IMR-90 (cell line): ENCODE results near the gene HADHB. TPM values are rescaled to one million over a fixed set of nuclear protein-coding genes. Genes with fewer than 3 reads are reported as not detected.

Source experiments
- ATAC-seq: fragments of 200-7000 bp; cut with Tn5 transposase; 2 replicates; pipeline ENCODE4 v1.9.1; 2020; ENCODE audit warnings: low read depth, mild to moderate bottlenecking, moderate library complexity
- BruUV-seq: library from RNA; stranded (reverse); fragments of 400-500 nt; replicated peaks from 2 replicates; lab custom pipeline; 2021; lab: Mats Ljungman, UMichigan
- CTCF ChIA-PET: fragments of 300-600 bp; formaldehyde crosslinking; extraction: SDS; loops from one replicate; lab custom pipeline; 2021; ENCODE audit warnings: antibody characterized with exemption; lab: Yijun Ruan, JAX
- POLR2A ChIA-PET: fragments of 300-600 bp; sonication (Branson Sonifier 250); formaldehyde crosslinking; loops from one replicate; lab custom pipeline; 2022; ENCODE audit warnings: antibody characterized with exemption; ENCODE audit not compliant: unreplicated experiment; lab: Charles Lee
- DNase-seq: peaks from one replicate; pipeline ENCODE4 v3.0.0; 2013
- H2AFZ ChIP-seq: replicated peaks from 2 replicates; pipeline ENCODE3; 2013; ENCODE audit warnings: low read length, mild to moderate bottlenecking; ENCODE audit not compliant: poor library complexity
- H2AK5ac ChIP-seq: 2 replicates; pipeline ENCODE4 v1.6.1; 2013; ENCODE audit warnings: low read depth, low read length, inconsistent platforms
- H2AK9ac ChIP-seq: replicated peaks from 2 replicates; pipeline ENCODE3; 2013; ENCODE audit warnings: mild to moderate bottlenecking, low read depth, low read length, moderate library complexity; ENCODE audit not compliant: poor library complexity
- H2BK120ac ChIP-seq: 2 replicates; pipeline ENCODE4 v1.6.1; 2013; ENCODE audit warnings: low read depth, low read length, inconsistent platforms
- H2BK15ac ChIP-seq: 3 replicates; pipeline ENCODE4 v1.6.1; 2013; ENCODE audit warnings: low read depth, low read length, inconsistent platforms
- H2BK20ac ChIP-seq: 2 replicates; pipeline ENCODE4 v1.6.1; 2013; ENCODE audit warnings: low read depth, mild to moderate bottlenecking, inconsistent platforms, low read length, moderate library complexity
- H2BK5ac ChIP-seq: 2 replicates; pipeline ENCODE4 v1.6.1; 2013; ENCODE audit warnings: mild to moderate bottlenecking, low read depth, low read length, inconsistent platforms; ENCODE audit not compliant: poor library complexity, severe bottlenecking
- H3K14ac ChIP-seq: replicated peaks from 2 replicates; pipeline ENCODE4 v1.6.1; 2013; ENCODE audit warnings: low read depth, low read length, inconsistent platforms
- H3K18ac ChIP-seq: 2 replicates; pipeline ENCODE4 v1.6.1; 2013; ENCODE audit warnings: low read depth, low read length, control low read depth
- H3K23ac ChIP-seq: 2 replicates; pipeline ENCODE4 v1.6.1; 2013; ENCODE audit warnings: low read depth, low read length, inconsistent platforms
- H3K27ac ChIP-seq: 2 replicates; pipeline ENCODE4 v1.5.1; 2013; ENCODE audit warnings: mild to moderate bottlenecking, control low read depth, low read length; ENCODE audit not compliant: insufficient read depth
- H3K27me3 ChIP-seq: 2 replicates; pipeline ENCODE4 v1.6.1; 2013; ENCODE audit warnings: low read length; ENCODE audit not compliant: control insufficient read depth, insufficient read depth
- H3K36me3 ChIP-seq: 2 replicates; pipeline ENCODE4 v1.6.1; 2013; ENCODE audit warnings: low read length, mixed read lengths; ENCODE audit not compliant: control insufficient read depth, insufficient read depth
- H3K4ac ChIP-seq: 2 replicates; pipeline ENCODE4 v1.6.1; 2013; ENCODE audit warnings: low read depth, low read length, inconsistent platforms
- H3K4me1 ChIP-seq: 2 replicates; pipeline ENCODE4 v1.6.1; 2013; ENCODE audit warnings: low read length, mixed read lengths; ENCODE audit not compliant: control insufficient read depth, insufficient read depth
- H3K4me2 ChIP-seq: 2 replicates; pipeline ENCODE4 v1.6.1; 2013; ENCODE audit warnings: low read depth, mild to moderate bottlenecking, control low read depth, low read length, moderate library complexity
- H3K4me3 ChIP-seq: 2 replicates; pipeline ENCODE4 v1.5.1; 2013; ENCODE audit warnings: low read depth, mild to moderate bottlenecking, control low read depth, low read length, moderate library complexity; ENCODE audit not compliant: insufficient read depth
- H3K56ac ChIP-seq: 2 replicates; pipeline ENCODE4 v1.6.1; 2013; ENCODE audit warnings: low read length, inconsistent platforms; ENCODE audit not compliant: insufficient read depth; ENCODE audit errors: extremely low read depth
- H3K79me1 ChIP-seq, 2 experiments: 2 replicates each; pipeline ENCODE4 v1.6.1; 2013; ENCODE audit warnings: low read length in 2 of 2, inconsistent platforms in 1 of 2, low read depth in 1 of 2
- H3K9ac ChIP-seq: 2 replicates; pipeline ENCODE4 v1.6.1; 2013; ENCODE audit warnings: low read depth, low read length, control low read depth
- H3K9me1 ChIP-seq: 2 replicates; pipeline ENCODE4 v1.6.1; 2013; ENCODE audit warnings: low read length, inconsistent platforms; ENCODE audit not compliant: insufficient read depth
- H3K9me3 ChIP-seq: 2 replicates; pipeline ENCODE4 v1.6.1; 2013; ENCODE audit warnings: low read length; ENCODE audit not compliant: control insufficient read depth, insufficient read depth
- H4K20me1 ChIP-seq: 2 replicates; pipeline ENCODE4 v1.6.1; 2013; ENCODE audit warnings: low read length, inconsistent platforms; ENCODE audit not compliant: insufficient read depth
- H4K5ac ChIP-seq: 2 replicates; pipeline ENCODE4 v1.6.1; 2013; ENCODE audit warnings: mild to moderate bottlenecking, low read depth, low read length, control low read depth
- H4K8ac ChIP-seq, 2 experiments: 2 replicates each; pipeline ENCODE4 v1.6.1; 2013; ENCODE audit warnings: low read depth in 2 of 2, low read length in 2 of 2, control low read depth in 1 of 2, inconsistent platforms in 1 of 2
- H4K91ac ChIP-seq: 2 replicates; pipeline ENCODE4 v1.6.1; 2013; ENCODE audit warnings: low read depth, low read length, inconsistent platforms; ENCODE audit not compliant: insufficient read depth
- CEBPB ChIP-seq: IDR thresholded peaks from 2 replicates; pipeline ENCODE4 v1.6.1; 2012; ENCODE audit warnings: low read depth, low read length, improper control_type of control experiment
- FOS ChIP-seq: fragments of 150-350 bp; IDR thresholded peaks from 2 replicates; pipeline ENCODE4 v1.6.1; 2016; ENCODE audit warnings: low read depth, low read length
- MXI1 ChIP-seq: IDR thresholded peaks from 2 replicates; pipeline ENCODE4 v1.6.1; 2012; ENCODE audit warnings: low read depth, mild to moderate bottlenecking, low read length, moderate library complexity, borderline replicate concordance
- POLR2A ChIP-seq: IDR thresholded peaks from 2 replicates; pipeline ENCODE4 v1.6.1; 2012; ENCODE audit warnings: mild to moderate bottlenecking, low read depth, low read length
- RAD21 ChIP-seq: IDR thresholded peaks from 2 replicates; pipeline ENCODE4 v1.6.1; 2012; ENCODE audit warnings: low read length, improper control_type of control experiment
- RCOR1 ChIP-seq: IDR thresholded peaks from 2 replicates; pipeline ENCODE4 v1.6.1; 2012; ENCODE audit warnings: mild to moderate bottlenecking, low read length, improper control_type of control experiment; ENCODE audit not compliant: insufficient replicate concordance
- RFX5 ChIP-seq: IDR thresholded peaks from 2 replicates; pipeline ENCODE4 v1.8.0; 2012; ENCODE audit warnings: low read depth, mild to moderate bottlenecking, low read length, moderate library complexity
- SMC3 ChIP-seq: fragments of 150-350 bp; IDR thresholded peaks from 2 replicates; pipeline ENCODE4 v1.6.1; 2016; ENCODE audit warnings: low read depth, mild to moderate bottlenecking, antibody characterized with exemption, low read length, moderate library complexity
- WGBS, 2 experiments: methylation state at CpG; one replicate each; pipeline versions ENCODE4 v1.1.5 to v1.1.7; 2013; ENCODE audit warnings: missing lambda C conversion rate in 2 of 2; ENCODE audit not compliant: insufficient read length in 1 of 2; ENCODE audit errors: extremely low coverage in 2 of 2; 5-methylcytosine and 5-hydroxymethylcytosine counted together
- dilution Hi-C: fragments of 300-500 bp; cut with HindIII; formaldehyde crosslinking; loops from one replicate; pipeline ENCODE4 v1.14.3; 2018; ENCODE audit warnings: low sequenced_read_pairs; ENCODE audit not compliant: unreplicated experiment
- in situ Hi-C: fragments of 300-500 bp; cut with MboI; formaldehyde crosslinking; loops from 3 replicates; pipeline ENCODE4 v1.14.3; 2019; ENCODE audit warnings: low sequenced_read_pairs, inconsistent platforms, mixed read lengths
- intact Hi-C: fragments of 100-400 bp; cut with micrococcal nuclease; formaldehyde crosslinking; loops from 2 replicates; pipeline ENCODE4 v1.10.0; 2022
- polyA plus RNA-seq, 3 experiments: library from polyadenylated mRNA; depleted of rRNA; stranded (reverse); fragments of >200 nt; gene quantifications; 2 replicates each; pipeline ENCODE4 v1.2.3, GENCODE V29; 2012; ENCODE audit warnings: low replicate concordance in 1 of 3
- total RNA-seq: library from RNA; depleted of rRNA; stranded (reverse); fragments of >200 nt; gene quantifications from 2 replicates; pipeline ENCODE4 v1.2.3, GENCODE V29; 2012
- TF ChIP-seq, protein P1 (sequence below): conservative IDR thresholded peaks from 2 replicates; pipeline ENCODE4 v1.5.1; 2012; ENCODE audit warnings: mild to moderate bottlenecking, low read depth, low read length, improper control_type of control experiment

HADHB gene
- total and polyA plus RNA-seq, 2 of the 4 experiments (the other 2 are of a cell fraction), result 67.9 to 79.8 TPM

DNA sequence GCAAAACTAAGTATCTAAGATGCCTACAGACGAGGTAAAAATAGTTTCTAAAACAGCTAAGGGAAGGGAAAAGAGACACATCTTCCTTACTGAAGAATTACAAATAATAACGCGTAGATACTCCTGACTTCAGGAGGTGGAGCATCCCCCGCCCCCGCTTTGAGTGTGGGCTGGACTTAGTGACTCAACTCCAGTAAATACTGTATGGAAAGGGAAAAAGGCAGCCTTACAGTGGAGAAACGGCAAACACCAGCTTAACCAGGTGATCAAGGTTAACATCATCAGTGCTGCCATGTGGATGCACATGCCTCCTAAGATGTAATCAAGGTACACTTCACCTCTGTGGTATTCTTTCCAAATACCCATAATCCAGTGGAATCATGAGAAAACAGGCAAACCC, 47.9 kb downstream of the HADHB start:
- no peak overlapping the region for H3K56ac ChIP-seq
- no peak overlapping the region for H4K8ac ChIP-seq
- 0 out of 2 replicates have a peak, but pooled peaks cover 2% of the 10 kb centered on the region for H3K9me1 ChIP-seq
- no peaks in the 10 kb centered on the region for H3K9me3 ChIP-seq
- no TSS peak for BruUV-seq
- intact Hi-C loops (no loop called here), dilution Hi-C loops (no loop called here), in situ Hi-C loops (no loop called here)
- no peak overlapping the region for H2BK120ac ChIP-seq
- H2BK15ac ChIP-seq, result no peak overlapping the region
- no peak overlapping the region for H3K4me2 ChIP-seq
- H3K9ac ChIP-seq, result no peak overlapping the region
- no peak overlapping the region for H3K14ac ChIP-seq
- H3K36me3 ChIP-seq, result peaks cover 5% of the 10 kb centered on the region
- POLR2A ChIA-PET, result no interaction called here
- no peak overlapping the region for H2AK9ac ChIP-seq
- H3K79me1 ChIP-seq, result no peaks in the 10 kb centered on the region
- no peak overlapping the region for H4K5ac ChIP-seq
- no peaks in the 10 kb centered on the region for H3K27me3 ChIP-seq
- no peak overlapping the region for H2AFZ ChIP-seq
- no peaks in the 10 kb centered on the region for H4K20me1 ChIP-seq
- peak; percentile 78 for ATAC-seq
- no peak overlapping the region for H3K27ac ChIP-seq
- CTCF ChIA-PET, result no interaction called here
- H2BK5ac ChIP-seq, result no peak overlapping the region
- no peak overlapping the region for H2AK5ac ChIP-seq
- 20% methylated on average over 1 of the region's 6 CpGs; no CpG with 5 or more reads in 1 of the 2 experiments for WGBS, 2 experiments
- H3K18ac ChIP-seq, result no peak overlapping the region
- H3K4ac ChIP-seq, result no peak overlapping the region
- H4K91ac ChIP-seq, result no peak overlapping the region
- no peak overlapping the region for H3K23ac ChIP-seq
- DNase-seq, result peak; percentile 62
- no peak overlapping the region for H3K4me3 ChIP-seq
- H3K4me1 ChIP-seq, result no peaks in the 10 kb centered on the region
- TF ChIP-seq, protein P1, sequence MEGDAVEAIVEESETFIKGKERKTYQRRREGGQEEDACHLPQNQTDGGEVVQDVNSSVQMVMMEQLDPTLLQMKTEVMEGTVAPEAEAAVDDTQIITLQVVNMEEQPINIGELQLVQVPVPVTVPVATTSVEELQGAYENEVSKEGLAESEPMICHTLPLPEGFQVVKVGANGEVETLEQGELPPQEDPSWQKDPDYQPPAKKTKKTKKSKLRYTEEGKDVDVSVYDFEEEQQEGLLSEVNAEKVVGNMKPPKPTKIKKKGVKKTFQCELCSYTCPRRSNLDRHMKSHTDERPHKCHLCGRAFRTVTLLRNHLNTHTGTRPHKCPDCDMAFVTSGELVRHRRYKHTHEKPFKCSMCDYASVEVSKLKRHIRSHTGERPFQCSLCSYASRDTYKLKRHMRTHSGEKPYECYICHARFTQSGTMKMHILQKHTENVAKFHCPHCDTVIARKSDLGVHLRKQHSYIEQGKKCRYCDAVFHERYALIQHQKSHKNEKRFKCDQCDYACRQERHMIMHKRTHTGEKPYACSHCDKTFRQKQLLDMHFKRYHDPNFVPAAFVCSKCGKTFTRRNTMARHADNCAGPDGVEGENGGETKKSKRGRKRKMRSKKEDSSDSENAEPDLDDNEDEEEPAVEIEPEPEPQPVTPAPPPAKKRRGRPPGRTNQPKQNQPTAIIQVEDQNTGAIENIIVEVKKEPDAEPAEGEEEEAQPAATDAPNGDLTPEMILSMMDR, result no peak
- no peak for TF ChIP-seq FOS
- no peak for TF ChIP-seq RFX5
- no peak for TF ChIP-seq POLR2A
- TF ChIP-seq RAD21, result no peak
- no peak for TF ChIP-seq RCOR1
- TF ChIP-seq CEBPB, result no peak
- no peak for TF ChIP-seq MXI1
- TF ChIP-seq SMC3, result no peak
- H2BK20ac ChIP-seq, result no peak overlapping the region
